Measurements from ENCODE around the gene ZNF805. TPM values are rescaled to one million over a fixed set of nuclear protein-coding genes. Genes with fewer than 3 reads are reported as not detected.

ZNF805 gene
- total RNA-seq, 2 experiments from 2014 or later: 9.8 to 10.0 TPM

Other genes starting within 250 kb of the ZNF805 start
- not detected for gene USP29, start 120.6 kb upstream of the ZNF805 start, total RNA-seq
- not detected for gene ZIM3, start 95.4 kb upstream of the ZNF805 start, total RNA-seq
- not detected for gene DUXA, start 73.1 kb upstream of the ZNF805 start, total RNA-seq
- 10 to 100 TPM; 39.4 to 41.3 TPM for gene ZNF264, start 49.1 kb upstream of the ZNF805 start, total RNA-seq
- gene AURKC, start 9.6 kb upstream of the ZNF805 start, total RNA-seq: 1 to 10 TPM in 1 of 2 experiments, under 1 TPM in 1; 0.63 to 1.7 TPM
- gene ZNF460, start 39.9 kb downstream of the ZNF805 start, total RNA-seq: 10 to 100 TPM; 40.0 to 42.0 TPM
- gene ZNF543, start 79.8 kb downstream of the ZNF805 start, total RNA-seq: 1 to 10 TPM; 7.7 to 8.2 TPM
- 1 to 10 TPM; 7.9 to 9.1 TPM for gene ZNF304, start 110.6 kb downstream of the ZNF805 start, total RNA-seq
- gene TRAPPC2B, start 122.9 kb downstream of the ZNF805 start, total RNA-seq: 10 to 100 TPM; 10.5 to 10.9 TPM
- 1 to 10 TPM; 3.8 to 4.8 TPM for gene ZNF547, start 122.9 kb downstream of the ZNF805 start, total RNA-seq
- gene ZNF548, start 149.2 kb downstream of the ZNF805 start, total RNA-seq: 10 to 100 TPM; 26.9 to 32.6 TPM
- 10 to 100 TPM in 1 of 2 experiments, 1 to 10 TPM in 1; 9.1 to 12.6 TPM for gene ZNF17, start 170.5 kb downstream of the ZNF805 start, total RNA-seq
- 1 to 10 TPM; 7.8 to 9.5 TPM for gene ZNF749, start 194.7 kb downstream of the ZNF805 start, total RNA-seq
- gene VN1R1, start 216.5 kb downstream of the ZNF805 start, total RNA-seq: under 1 TPM; 0.15 to 0.35 TPM
- 1 to 10 TPM; 7.2 to 8.8 TPM for gene ZNF772, start 236.9 kb downstream of the ZNF805 start, total RNA-seq
- gene ZNF419, start 247.1 kb downstream of the ZNF805 start, total RNA-seq: 10 to 100 TPM in 1 of 2 experiments, 1 to 10 TPM in 1; 9.8 to 12.0 TPM